CD4-positive, alpha-beta T cell treated with Interleukin-1 beta for 1 hour (primary cell): ENCODE results near the gene CHD1.
"Not testable (repeated sequence)": the region's sequence is repeated elsewhere in the genome, so short reads cannot be mapped to it uniquely, and the experiment has no call there.

Source experiments
- DNase-seq, 2 donors: peaks; one replicate each; pipeline ENCODE4 v3.0.0-alpha.2; 2020 to 2022

CHD1 gene

DNA sequence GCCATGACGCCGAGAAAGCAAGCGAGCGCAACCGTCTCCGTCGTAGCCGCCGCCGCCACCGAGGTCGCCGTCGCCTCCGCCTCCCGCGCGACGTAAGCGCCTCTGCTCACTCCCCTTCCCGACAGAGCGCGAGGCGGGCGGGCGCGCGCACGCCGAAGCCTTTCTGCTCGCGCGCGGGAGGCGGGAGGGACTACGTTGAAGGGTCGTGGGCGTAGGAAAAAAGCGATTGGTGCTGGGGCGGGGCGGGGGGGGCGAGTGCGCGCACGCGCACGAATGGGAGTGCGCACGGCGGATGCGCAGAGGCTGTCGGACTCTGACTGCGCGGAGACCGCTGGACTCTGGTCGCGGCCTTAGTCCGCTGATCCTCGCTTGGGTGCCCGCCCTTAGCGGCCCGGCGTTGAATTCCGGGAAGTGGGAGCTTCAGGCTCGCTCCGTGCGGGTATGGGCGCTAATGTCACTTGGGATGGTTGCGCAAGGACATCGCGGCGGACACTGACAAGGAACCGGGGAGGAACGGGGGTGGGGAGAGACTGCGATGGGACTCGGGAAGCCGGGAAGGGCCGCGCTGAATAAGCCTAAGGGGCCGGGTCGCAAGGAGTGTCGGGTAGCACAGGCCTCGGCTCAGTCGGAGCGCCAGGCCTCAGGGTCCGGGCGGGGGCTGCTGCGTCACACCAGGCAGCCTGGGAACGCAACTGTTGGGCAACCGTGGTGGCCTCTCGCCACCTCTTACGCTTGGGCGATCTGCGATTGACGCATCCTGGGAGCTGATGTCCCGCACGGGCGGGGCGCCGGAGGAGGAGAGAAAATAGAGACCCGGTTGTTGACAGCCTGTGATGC lies at the start of gene CHD1:
Gene CHD1 (minus strand): TSS at position 135 of the 837 bp plus-strand sequence. CDS start 2,621 bp downstream, outside the sequence.
- peak; percentile 96 to 97 for DNase-seq

DNA sequence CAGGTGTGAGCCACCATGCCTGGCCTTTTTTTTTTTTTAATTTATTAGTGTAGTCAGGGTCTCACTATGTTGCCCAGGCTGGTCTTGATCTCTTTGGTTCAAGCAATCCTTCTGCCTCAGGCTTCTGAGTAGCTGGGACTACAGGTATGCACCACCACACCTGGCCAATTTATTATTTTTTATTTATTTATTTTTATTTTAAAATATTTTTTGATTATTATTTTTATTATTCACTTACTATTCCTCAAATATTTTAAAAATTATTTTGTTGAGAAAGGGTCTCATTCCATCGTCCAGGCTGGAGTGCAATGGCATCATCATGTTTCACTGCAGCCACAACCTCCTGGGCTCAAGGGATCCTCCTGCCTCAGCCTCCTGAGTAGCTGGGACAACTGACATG lies 49.7 kb upstream of the CHD1 start:
- DNase-seq = no peak

DNA sequence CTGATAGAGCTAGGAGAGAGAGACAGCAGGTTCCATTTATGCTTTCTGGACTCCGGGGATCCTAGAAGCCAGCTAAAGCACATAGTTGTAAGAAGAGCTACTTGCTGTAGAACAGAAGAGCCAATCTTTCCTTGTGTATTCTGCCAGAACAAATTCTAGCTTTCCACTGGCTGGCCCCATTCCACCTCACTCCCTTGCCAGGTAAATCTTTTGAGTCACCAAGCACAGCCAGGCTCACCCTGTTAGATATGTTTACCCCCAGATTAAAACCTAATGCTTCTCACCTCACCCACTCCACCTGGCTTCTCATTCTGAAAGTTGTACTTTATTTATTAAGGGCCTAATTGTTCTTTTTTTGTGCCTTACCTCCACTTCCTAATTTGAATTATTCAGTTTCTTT lies 48.9 kb upstream of the CHD1 start:
- no peak for DNase-seq

DNA sequence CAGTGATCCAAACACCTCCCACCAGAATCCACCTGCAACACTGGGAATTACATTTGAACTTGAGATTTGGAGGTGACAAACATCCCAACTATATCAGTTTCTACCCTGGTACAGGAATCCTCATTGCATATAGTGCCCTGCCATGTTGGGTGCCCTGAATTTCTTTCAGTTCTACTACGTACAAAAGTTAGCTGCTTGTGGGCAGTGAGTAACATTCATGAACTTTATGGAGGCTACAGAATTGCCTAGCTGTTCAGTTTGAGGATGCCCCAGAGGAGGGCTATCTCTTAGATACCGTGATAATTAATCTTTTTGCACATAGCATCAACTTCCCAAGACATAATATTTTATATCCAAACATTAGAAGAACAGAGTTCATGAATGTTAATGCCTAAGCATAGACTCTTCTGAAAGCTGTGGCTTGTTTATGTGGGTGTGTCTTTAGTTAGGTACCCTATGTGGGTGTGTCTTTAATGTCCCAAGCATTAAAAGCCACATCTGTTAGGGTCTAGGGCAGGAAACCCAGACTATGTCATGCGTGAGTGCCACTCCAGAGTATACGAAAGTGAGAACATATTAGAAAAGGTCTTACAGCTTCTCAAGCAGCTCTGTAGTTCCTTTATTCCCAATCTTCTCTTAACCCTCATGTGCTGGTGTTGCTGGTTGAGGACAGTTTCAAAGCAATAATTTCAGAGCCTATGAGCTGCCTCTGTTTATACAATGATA lies 47.0 kb upstream of the CHD1 start:
- peak in 1 of 2 donors; percentile 1 for DNase-seq

DNA sequence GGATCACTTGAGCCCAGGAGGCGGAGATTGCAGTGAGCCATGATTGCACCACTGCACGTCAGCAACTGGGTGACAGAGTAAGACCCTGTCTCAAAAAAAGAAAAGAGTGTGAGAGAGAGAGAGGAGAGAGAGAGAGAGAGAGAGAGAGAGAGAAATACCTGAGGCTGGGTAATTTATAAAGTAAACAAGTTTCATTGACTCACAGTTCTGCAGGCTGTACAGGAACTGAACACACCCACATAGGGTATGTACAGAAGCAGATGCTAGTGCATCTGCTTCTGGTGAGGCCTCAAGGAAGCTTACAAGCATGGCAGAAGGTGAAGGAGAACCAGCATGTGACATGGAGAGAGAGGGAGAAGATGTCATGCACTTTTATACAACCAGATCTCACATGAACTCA lies 46.4 kb upstream of the CHD1 start:
- DNase-seq = no peak

DNA sequence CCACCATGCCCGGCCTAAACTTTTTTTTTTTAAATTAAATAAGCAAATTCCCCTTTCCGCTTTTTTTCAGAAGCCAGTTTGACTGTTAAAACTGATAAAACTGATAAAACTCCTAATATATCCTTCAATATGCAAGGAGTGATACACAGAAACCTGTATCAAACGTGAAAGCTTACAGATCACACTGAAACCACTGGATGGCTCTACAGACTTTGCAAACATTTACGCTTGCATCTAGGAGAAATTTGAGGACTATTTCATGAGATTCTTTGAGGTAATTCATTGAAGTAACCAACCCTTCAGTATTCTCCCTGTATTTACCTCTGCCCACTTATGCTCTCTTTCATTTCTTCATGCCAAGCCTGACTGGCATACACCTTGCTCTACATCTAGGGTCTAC lies 40.6 kb upstream of the CHD1 start:
- no peak for DNase-seq

DNA sequence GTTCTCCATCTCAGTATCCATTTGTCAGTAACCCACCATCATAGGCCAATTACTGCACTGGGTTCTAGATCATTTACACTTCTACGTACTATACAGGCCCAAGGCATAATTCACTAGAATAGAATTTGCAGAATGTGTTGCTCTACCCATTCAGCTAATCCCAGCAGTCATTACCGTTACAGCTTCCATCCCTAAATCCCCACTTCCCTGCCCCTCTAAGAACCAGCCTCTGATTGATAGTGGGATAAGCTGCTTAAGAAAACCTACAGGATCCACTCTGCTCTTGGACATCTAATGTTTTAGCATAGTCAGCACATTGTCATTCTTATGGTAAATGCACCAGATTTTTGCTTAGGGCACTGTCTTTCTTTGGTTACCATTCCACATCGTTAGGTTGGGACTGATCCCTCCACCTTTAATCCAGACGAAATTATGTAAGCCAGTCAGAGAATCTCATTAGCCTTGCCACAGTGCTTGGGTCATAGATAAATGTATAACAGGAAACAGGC lies 39.3 kb upstream of the CHD1 start:
- no peak for DNase-seq

DNA sequence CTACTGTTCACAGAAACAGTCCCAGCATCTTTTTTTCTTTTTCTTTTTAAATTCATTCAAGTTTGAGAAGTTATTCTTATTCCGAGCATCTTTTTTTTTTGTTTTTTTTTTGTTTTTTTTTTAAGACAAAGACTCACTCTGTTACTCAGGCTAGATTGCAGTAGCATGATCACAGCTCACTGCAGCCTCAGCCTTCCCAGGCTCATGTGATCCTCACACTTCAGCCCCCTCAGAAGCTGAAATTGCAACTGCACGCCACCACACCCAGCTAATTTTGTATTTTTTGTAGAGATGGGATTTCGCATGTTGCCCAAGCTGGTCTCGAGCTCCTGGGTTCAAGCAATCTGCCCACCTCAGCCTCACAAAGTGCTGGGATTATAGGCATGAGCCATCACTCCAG lies 36.4 kb upstream of the CHD1 start:
- no peak for DNase-seq

DNA sequence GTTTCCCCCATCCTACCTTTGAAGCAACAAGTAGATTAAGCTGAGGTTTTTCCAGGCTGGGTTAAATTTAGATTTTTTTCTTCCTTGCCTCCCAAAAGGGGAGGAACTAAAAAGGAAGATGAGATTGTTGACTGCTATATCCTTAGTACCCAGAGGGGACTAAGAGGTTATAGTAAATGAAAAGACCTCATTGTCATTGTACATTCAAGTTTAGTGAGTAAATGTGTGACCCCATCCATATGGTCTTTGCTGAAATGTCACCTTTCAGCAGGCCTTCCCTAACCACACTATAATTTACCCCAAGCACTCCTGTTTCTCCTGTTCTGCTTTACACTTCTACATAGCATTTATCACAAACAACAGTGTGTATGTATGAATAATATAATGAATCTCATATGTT lies 35.8 kb upstream of the CHD1 start:
- no peak for DNase-seq

DNA sequence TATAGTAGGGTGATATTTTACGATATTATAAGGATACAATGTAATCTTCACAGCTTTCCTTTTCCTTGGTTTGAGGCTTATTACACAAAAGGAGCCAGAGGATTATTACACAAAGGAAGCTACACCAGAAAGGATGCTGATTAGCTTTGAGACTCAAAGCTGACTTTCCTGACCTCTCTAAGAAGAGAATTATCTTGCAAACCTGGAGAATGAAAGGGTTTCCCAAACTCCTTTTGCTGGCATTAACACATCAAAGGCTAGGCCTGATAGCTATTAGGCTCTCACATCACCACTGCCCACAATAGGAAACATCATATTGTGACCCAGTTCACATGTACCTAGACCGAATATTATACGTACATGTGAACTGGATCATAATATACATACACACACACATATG lies 34.2 kb upstream of the CHD1 start:
- DNase-seq = no peak

DNA sequence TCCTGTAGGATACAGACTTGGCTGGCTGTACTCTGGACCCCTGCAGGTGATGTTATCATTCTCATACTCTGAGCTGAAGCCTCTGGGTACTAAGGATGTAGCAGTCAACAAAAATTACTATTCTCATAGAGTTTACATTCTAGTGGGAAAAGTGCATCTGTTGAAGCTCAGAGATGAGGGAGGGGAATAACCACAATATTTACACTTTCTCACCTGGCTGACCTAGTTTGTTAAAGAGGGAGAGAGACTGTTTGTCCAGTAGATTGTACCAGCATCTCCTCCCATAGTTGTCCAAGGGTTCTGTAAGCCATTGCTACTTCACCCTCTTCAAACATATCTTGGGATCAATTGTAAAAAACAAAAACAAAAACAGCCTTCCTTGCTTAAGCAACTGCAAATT lies 33.8 kb upstream of the CHD1 start:
- no peak for DNase-seq

DNA sequence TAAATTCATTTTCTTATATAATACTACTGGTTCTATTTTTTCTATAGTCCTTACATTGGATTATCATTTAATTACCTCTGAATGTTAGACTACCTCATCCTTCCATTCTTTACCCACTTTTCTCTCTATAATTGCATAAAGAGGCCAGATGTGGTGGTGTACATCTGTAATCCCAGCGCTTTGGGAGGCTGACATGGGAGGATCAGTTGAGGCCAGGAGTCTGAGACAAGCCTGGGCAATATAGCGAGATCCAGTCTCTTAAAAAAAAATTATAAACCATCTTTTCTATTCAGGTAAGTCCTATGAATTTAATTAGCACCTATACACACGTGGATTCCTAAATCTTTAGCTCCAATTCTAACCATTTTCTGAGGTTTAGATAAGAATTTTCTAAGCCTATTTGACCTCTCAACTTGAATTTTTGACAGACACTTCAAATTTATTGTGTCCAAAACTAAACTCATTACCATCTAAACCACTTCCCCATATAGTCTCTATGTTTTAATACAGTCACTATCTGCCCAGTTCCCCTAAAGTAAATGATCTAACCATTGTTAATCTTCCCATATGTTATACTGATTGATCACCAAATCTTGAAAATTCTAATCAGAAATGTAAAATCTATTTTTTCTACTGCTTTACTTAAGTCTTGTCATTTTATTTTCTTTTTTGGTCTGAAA lies 33.0 kb upstream of the CHD1 start:
- DNase-seq = no peak

DNA sequence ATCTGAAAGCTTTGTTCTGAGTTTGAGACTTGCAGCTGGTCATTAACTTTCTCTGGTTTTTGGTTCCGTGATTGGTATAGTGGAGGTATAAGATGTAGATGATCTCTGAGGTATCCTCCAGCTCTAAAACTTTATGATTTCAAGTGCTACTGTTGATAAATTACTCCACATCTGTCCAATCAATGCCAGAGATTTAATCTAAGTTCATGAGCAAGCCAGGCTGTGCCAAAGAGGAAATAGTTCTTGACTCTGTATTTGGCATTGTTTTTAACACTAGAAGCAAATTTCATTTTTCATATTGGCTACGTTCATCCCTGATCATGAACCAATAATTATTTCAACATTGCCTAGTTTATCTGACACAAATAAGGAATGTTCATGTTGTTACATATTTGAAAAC lies 28.5 kb upstream of the CHD1 start:
- DNase-seq = no peak

DNA sequence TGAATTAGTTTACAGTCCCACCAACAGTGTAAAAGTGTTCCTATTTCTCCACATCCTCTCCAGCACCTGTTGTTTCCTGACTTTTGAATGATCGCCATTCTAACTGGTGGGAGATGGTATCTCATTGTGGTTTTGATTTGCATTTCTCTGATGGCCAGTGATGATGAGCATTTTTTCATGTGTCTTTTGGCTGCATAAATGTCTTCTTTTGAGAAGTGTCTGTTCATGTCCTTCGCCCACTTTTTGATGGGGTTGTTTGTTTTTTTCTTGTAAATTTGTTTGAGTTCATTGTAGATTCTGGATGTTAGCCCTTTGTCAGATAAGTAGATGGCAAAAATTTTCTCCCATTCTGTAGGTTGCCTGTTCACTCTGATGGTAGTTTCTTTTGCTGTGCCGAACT lies 27.1 kb upstream of the CHD1 start:
- not testable (repeated sequence) for DNase-seq

DNA sequence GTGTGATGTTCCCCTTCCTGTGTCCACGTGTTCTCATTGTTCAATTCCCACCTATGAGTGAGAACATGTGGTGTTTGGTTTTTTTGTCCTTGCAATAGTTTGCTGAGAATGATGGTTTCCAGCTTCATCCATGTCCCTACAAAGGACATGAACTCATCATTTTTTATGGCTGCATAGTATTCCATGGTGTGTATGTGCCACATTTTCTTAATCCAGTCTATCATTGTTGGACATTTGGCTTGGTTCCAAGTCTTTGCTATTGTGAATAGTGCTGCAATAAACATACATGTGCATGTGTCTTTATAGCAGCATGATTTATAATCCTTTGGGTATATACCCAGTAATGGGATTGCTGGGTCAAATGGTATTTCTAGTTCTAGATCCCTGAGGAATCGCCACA lies 26.7 kb upstream of the CHD1 start:
- not testable (repeated sequence) for DNase-seq

DNA sequence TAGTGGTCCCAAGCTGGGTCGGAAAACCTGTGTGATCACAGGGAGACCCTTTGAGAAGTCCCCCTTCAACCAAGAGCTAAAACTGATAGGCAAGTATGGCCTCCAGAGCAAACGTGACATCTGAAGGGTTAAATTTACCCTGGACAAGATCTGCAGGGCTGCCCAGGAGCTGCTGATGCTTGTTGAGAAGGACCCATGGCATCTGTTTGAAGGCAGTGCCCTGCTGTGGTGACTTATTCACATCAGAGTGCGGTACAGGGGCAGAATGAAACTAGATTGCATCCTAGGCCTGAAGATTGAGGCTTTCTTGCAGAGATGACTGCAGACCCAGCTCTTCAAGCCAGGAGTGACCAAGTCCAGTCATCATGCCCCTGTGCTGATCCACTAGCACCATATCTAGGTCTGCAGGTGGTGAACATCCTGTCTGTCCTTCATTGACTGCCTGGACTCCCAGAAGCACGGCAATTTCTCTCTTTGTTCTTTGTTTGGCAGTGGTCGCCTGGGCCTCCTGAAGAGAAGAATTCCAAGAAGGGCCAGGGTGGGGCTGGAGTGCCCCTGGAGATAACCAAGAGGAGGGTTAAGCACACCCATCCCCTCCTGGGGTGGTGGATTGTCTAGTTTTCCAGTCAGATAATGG lies 25.7 kb upstream of the CHD1 start:
- DNase-seq = no peak

DNA sequence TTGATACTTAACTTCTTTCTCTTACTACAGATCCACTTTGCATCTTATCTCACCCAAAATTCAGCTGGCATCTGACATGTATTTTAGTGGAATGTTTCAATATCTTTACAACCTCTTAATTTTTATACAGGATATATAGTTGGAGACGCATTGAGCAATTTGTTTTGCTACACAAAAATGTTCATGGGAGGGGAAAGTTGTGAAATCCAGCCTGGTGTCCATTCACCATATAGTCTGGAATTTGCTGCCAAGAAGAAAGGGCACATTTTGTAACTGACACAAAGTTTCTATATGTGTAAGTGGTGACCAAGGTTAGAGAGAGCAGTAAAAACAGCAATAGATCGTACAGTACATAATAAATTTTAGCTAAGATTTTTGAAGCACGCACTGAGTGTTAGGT lies 14.0 kb upstream of the CHD1 start:
- DNase-seq = no peak

DNA sequence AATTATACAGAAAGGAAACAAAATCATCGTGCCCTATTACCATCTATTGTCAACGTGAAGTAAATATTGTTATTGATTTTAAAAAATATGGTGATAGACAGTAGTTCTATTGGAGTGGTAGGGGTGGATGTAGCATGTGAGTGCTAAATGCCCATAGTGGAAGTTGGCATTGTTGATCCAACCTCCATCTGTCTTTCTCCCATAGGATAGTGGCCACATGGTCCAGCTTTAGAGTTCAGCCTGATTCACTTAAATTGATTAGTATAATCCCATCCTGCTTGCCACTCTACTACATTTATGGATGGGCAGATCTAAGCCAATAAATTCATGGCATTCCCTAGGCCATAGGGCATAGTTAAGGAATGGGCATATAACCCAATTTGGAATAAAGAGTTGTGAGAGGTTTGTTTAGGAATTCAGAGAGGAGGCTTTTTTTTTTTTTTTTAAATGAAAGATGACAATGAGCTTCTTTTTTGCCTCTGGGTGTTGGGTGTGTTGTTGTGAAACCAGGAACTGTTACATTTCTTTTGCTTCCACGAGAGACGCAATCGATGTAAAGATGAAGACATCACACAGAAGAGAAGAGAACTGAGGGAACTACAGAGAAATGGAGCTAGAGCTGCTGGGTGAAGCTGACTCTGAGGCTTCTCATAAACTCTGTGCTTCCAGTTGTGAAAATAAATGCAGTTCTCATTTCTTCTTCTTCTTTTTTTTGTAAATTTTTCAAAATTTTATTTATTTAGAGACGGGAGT lies 12.5 kb upstream of the CHD1 start:
- peak in 1 of 2 donors; percentile 9 for DNase-seq

DNA sequence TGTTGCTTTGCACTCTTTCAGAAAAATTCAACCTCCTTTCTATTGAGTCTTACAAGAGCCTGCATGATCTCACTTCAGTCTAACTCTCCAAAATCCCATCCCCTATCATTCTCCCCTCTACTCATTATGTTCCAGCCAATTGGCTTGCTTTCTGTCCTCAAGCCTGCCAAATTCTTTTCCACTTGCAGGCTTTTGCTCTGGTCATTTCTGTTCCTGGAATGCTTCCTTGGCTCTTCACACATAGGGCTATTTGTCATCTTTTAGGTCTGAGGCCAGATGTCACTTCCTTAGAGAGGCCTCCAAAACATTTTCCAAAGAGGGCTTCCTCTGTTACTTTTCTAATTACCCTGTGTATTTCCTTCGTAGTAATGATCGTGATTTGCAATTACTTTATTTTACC lies 11.8 kb upstream of the CHD1 start:
- no peak for DNase-seq

DNA sequence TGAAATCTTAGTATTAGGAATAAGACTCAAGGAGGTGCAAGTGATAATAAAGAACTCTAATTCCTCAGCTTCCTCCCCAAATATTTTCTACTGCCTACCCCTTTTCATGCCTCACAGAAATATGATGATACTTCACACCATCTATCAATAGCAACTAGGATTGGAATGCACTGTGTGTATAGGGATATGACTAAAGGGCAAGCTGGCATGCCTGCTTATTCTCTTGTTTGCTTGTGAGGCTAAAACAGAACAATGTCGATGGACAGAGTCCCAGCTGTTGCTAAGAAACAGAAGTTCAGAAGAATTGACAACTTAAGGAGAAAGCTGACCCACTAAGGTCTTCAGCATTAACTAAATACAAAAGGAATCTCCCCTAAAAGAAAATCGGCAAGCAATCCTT lies 9.7 kb upstream of the CHD1 start:
- DNase-seq = no peak

DNA sequence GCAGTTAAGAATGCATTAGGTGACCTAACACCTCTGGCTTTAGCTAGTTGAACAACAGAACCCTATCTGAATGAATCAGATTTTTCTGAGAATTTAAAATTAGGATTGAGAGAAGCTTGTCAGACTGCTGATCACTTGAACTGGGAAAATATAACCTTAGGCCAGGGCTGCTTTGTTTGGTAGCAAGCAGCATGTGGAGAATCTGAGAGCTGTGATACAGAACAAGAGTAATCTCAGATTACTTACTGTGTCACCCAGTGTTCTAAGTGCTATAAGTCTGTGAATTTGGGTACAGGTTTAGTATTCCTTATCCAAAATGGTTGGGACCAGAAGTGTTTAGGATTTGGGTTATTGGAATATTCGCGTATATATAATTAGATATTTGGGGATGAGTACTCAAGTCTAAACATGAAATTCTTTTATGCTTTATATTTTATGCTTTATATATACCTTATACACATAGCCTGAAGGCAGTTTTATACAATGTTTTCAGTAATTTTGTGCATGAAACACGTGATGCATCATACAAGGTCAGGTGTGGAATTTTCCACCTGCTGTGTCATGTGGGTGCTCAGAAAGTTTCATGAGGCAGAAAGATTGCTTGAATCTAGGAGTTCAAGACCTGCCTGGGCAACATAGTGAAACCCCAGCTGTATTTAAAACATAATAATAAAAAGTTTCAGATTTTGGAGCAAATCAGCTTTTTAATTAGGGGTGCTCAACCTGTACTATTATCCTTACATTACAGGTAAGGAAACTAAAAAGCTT lies 8.3 kb upstream of the CHD1 start:
- no peak for DNase-seq

DNA sequence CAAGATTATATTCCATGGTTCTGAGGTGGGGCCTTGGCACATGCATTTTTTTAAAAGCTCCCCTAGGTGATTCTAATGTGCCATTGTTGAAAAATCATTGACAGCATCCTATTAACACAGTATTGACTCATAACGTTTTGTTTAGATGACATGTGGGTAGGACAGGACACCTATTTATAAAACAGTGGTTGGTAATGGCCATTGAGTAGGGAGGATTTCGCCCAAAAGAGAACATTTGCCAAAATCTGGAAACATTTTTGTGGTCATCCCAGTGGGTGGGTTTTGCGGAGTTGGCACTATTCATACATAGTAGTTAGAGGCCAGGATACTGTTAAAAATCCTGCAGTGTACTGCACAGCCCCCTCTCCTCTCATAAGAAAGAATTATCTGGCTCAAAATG lies 6.4 kb upstream of the CHD1 start:
- DNase-seq = no peak
